Mesenchymal stem cell (in vitro differentiated cells and primary cell): ENCODE results near the gene GUCD1.
A peak's percentile ranks its signal among the peaks of the same experiment; 100 is the strongest.

Source experiments
- DNase-seq: peaks from one replicate; pipeline ENCODE4 v3.0.0-alpha.2; 2013
- H2AFZ ChIP-seq: one replicate; pipeline ENCODE4 v1.6.1; 2013; ENCODE audit warnings: low read depth, mild to moderate bottlenecking, control low read depth, inconsistent platforms, low read length, moderate library complexity
- H2AK5ac ChIP-seq: 2 replicates; pipeline ENCODE4 v1.6.1; 2013; ENCODE audit warnings: low read length, moderate library complexity, mild to moderate bottlenecking, inconsistent platforms; ENCODE audit not compliant: severe bottlenecking
- H2BK120ac ChIP-seq: one replicate; pipeline ENCODE4 v1.6.1; 2013; ENCODE audit warnings: low read depth, mild to moderate bottlenecking, inconsistent platforms, low read length, moderate library complexity
- H2BK12ac ChIP-seq, 2 experiments: one replicate each; pipeline ENCODE4 v1.6.1; 2013; ENCODE audit warnings: inconsistent platforms in 2 of 2, low read length in 2 of 2, mild to moderate bottlenecking in 2 of 2, moderate library complexity in 2 of 2, control low read depth in 1 of 2
- H2BK15ac ChIP-seq: one replicate; pipeline ENCODE4 v1.6.1; 2013; ENCODE audit warnings: mild to moderate bottlenecking, low read depth, inconsistent platforms; ENCODE audit not compliant: poor library complexity, severe bottlenecking
- H2BK5ac ChIP-seq: 2 replicates; pipeline ENCODE4 v1.6.1; 2013; ENCODE audit warnings: low read depth, mild to moderate bottlenecking, low read length, control low read depth, inconsistent platforms; ENCODE audit not compliant: poor library complexity, severe bottlenecking
- H3K14ac ChIP-seq, 2 experiments: one replicate each; pipeline ENCODE4 v1.6.1; 2013; ENCODE audit warnings: inconsistent platforms in 2 of 2, low read length in 2 of 2, control low read depth in 1 of 2, mild to moderate bottlenecking in 1 of 2, moderate library complexity in 1 of 2
- H3K18ac ChIP-seq, 2 experiments: one replicate each; pipeline ENCODE4 v1.6.1; 2013; ENCODE audit warnings: inconsistent platforms in 2 of 2, low read length in 2 of 2, control low read depth in 1 of 2, low read depth in 1 of 2, mild to moderate bottlenecking in 1 of 2
- H3K23ac ChIP-seq, 2 experiments: one replicate each; pipeline ENCODE4 v1.6.1; 2013; ENCODE audit warnings: inconsistent platforms in 2 of 2, low read length in 2 of 2, mild to moderate bottlenecking in 2 of 2, moderate library complexity in 2 of 2, control low read depth in 1 of 2
- H3K27ac ChIP-seq: 2 replicates; pipeline ENCODE4 v1.5.1; 2013; ENCODE audit warnings: mild to moderate bottlenecking, moderate library complexity, low read length, control low read depth, inconsistent platforms; ENCODE audit not compliant: poor library complexity, severe bottlenecking
- H3K27me3 ChIP-seq, 2 experiments: 2 replicates each; pipeline versions ENCODE4 v1.6.1 to v1.7.0; 2013; ENCODE audit warnings: low read length in 2 of 2, mild to moderate bottlenecking in 2 of 2, moderate library complexity in 2 of 2, control low read depth in 1 of 2, inconsistent platforms in 1 of 2; ENCODE audit not compliant: control insufficient read depth in 1 of 2, insufficient read depth in 1 of 2
- H3K36me3 ChIP-seq, 2 experiments: 2 replicates each; pipeline versions ENCODE4 v1.6.1 to v1.7.0; 2013; ENCODE audit warnings: low read length in 2 of 2, control low read depth in 1 of 2, inconsistent platforms in 1 of 2, low read depth in 1 of 2, mild to moderate bottlenecking in 1 of 2; ENCODE audit not compliant: insufficient read depth in 2 of 2, control insufficient read depth in 1 of 2
- H3K4ac ChIP-seq, 2 experiments: one replicate each; pipeline ENCODE4 v1.6.1; 2013; ENCODE audit warnings: inconsistent platforms in 2 of 2, low read length in 2 of 2, mild to moderate bottlenecking in 2 of 2, moderate library complexity in 2 of 2, control low read depth in 1 of 2, low read depth in 1 of 2
- H3K4me1 ChIP-seq: 2 replicates; pipeline ENCODE4 v1.6.1; 2013; ENCODE audit warnings: low read depth, low read length, control low read depth; ENCODE audit not compliant: control insufficient read depth, insufficient read depth
- H3K4me2 ChIP-seq: 2 replicates; pipeline ENCODE4 v1.6.1; 2013; ENCODE audit warnings: low read length, mild to moderate bottlenecking, inconsistent platforms; ENCODE audit not compliant: poor library complexity, severe bottlenecking
- H3K4me3 ChIP-seq, 2 experiments: 2 replicates each; pipeline versions ENCODE4 v1.5.1 to v1.7.0; 2013; ENCODE audit warnings: low read length in 2 of 2, mild to moderate bottlenecking in 2 of 2, control low read depth in 1 of 2, low read depth in 1 of 2; ENCODE audit not compliant: insufficient read depth in 1 of 2
- H3K79me1 ChIP-seq: replicated peaks from 2 replicates; pipeline ENCODE4 v1.6.1; 2013; ENCODE audit warnings: mild to moderate bottlenecking, control low read depth, low read length, inconsistent platforms; ENCODE audit not compliant: poor library complexity, severe bottlenecking
- H3K9ac ChIP-seq: 2 replicates; pipeline ENCODE4 v1.7.0; 2013; ENCODE audit warnings: mild to moderate bottlenecking, low read length, moderate library complexity
- H3K9me3 ChIP-seq: 2 replicates; pipeline ENCODE4 v1.7.0; 2013; ENCODE audit warnings: mild to moderate bottlenecking, low read length; ENCODE audit not compliant: control insufficient read depth
- H4K8ac ChIP-seq: one replicate; pipeline ENCODE4 v1.6.1; 2013; ENCODE audit warnings: inconsistent platforms, mild to moderate bottlenecking, low read length, moderate library complexity
- H4K91ac ChIP-seq: one replicate; pipeline ENCODE4 v1.6.1; 2013; ENCODE audit warnings: mild to moderate bottlenecking, low read length, inconsistent platforms
- WGBS: methylation state at CpG from one replicate; pipeline ENCODE4 v1.1.7; 2013; ENCODE audit warnings: mixed read lengths; 5-methylcytosine and 5-hydroxymethylcytosine counted together

GUCD1 gene

GRCh38 chr22:24514241-24515026, 40.5 kb downstream of the GUCD1 start:
- Histone ChIP-seq H2AK5ac (peak overlapping the region; percentile 45), H3K4me3 (no peak overlapping the region), H2BK15ac (no peak overlapping the region), H3K4ac (no peak overlapping the region), H2AFZ (no peak overlapping the region), H3K23ac (no peak overlapping the region), H2BK12ac (peak overlapping the region; percentile 82 to 87), H3K36me3 (no peaks in the 10 kb centered on the region), H3K27ac (no peak overlapping the region), H3K9me3 (no peaks in the 10 kb centered on the region), H4K8ac (peak overlapping the region; percentile 12), H2BK5ac (no peak overlapping the region), H3K79me1 (no peaks in the 10 kb centered on the region), H3K27me3 (peaks cover 0 to 10% of the 10 kb centered on the region in 2 experiments), H3K4me1 (peaks cover 15% of the 10 kb centered on the region), H3K9ac (no peak overlapping the region), H4K91ac (no peak overlapping the region), H3K14ac (peak overlapping the region in 1 of 2 experiments; percentile 69), H3K4me2 (no peak overlapping the region), H3K18ac (peak overlapping the region; percentile 55 to 78), H2BK120ac (no peak overlapping the region)
- 89% methylated on average over 14 of the region's 14 CpGs for WGBS
- DNase-seq: no peak

GRCh38 chr22:24513378-24514240, 41.3 kb downstream of the GUCD1 start:
- Histone ChIP-seq H3K9ac (no peak overlapping the region), H2AFZ (no peak overlapping the region), H4K8ac (no peak overlapping the region), H3K9me3 (no peaks in the 10 kb centered on the region), H2BK15ac (no peak overlapping the region), H2BK5ac (no peak overlapping the region), H2AK5ac (no peak overlapping the region), H3K18ac (no peak overlapping the region), H2BK12ac (peak overlapping the region in 1 of 2 experiments; percentile 18), H3K4me3 (no peak overlapping the region), H3K4me2 (no peak overlapping the region), H3K27me3 (peaks cover 0 to 9% of the 10 kb centered on the region in 2 experiments), H2BK120ac (no peak overlapping the region), H3K4me1 (peaks cover 15% of the 10 kb centered on the region), H3K14ac (no peak overlapping the region), H3K36me3 (no peaks in the 10 kb centered on the region), H3K4ac (no peak overlapping the region), H3K23ac (no peak overlapping the region), H4K91ac (no peak overlapping the region), H3K79me1 (no peaks in the 10 kb centered on the region), H3K27ac (no peak overlapping the region)
- WGBS: 92% methylated on average over 7 of the region's 9 CpGs
- no peak for DNase-seq

DNA sequence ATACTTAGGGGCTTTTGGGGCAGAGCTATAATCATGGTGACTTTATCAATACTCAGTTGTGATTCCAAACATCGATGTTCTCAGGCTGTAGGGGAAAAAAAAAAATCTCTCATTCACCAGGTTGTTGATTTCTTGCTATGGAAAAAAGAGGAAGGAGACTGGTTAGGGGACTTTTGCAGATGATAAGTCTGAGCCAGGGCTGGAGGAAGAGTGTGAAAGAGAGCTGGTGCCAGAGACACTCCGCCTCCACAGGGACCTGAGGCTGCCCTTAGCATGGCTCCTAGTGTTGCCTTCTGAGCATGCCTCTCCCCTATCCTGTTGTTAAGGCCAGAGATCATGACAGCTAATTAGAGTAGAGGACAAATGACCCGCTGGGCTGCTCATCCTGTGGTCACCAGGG, 42.9 kb downstream of the GUCD1 start:
- Histone ChIP-seq H4K8ac (no peak overlapping the region), H3K4me3 (no peak overlapping the region), H3K9me3 (no peaks in the 10 kb centered on the region), H3K27me3 (peaks cover 0 to 6% of the 10 kb centered on the region in 2 experiments), H2BK12ac (peak overlapping the region in 1 of 2 experiments; percentile 34), H3K27ac (no peak overlapping the region), H3K14ac (no peak overlapping the region), H2AFZ (no peak overlapping the region), H3K4me2 (no peak overlapping the region), H3K18ac (no peak overlapping the region), H2BK120ac (no peak overlapping the region), H3K79me1 (no peaks in the 10 kb centered on the region), H2AK5ac (no peak overlapping the region), H2BK5ac (no peak overlapping the region), H3K4me1 (peaks cover 16% of the 10 kb centered on the region), H3K4ac (no peak overlapping the region), H3K36me3 (no peaks in the 10 kb centered on the region), H3K23ac (no peak overlapping the region), H2BK15ac (no peak overlapping the region), H4K91ac (no peak overlapping the region), H3K9ac (no peak overlapping the region)
- DNase-seq: no peak
- WGBS: 84% methylated on average over 3 of the region's 3 CpGs
